Measurements from ENCODE around the gene KCNQ4. TPM values are rescaled to one million over a fixed set of nuclear protein-coding genes. Genes with fewer than 3 reads are reported as not detected.

KCNQ4 gene
- total RNA-seq, 1 experiment from 2014 or later: 1.4 TPM

GRCh38 chr1:40839943-40840335 lies 56.4 kb downstream of the KCNQ4 start:
- no CpG with 5 or more reads among the region's 5 CpGs for WGBS (ENCODE audit: extremely low coverage, insufficient read length, low lambda C conversion rate)
- Histone ChIP-seq H3K79me1 (ENCODE audit: insufficient read depth, low read depth, low read length, poor library complexity, severe bottlenecking) (no peaks in the 10 kb centered on the region), H3K4ac (ENCODE audit: low read depth, low read length) (no peak overlapping the region), H3K23me2 (ENCODE audit: insufficient read length, low read depth, low read length, poor library complexity, severe bottlenecking) (no peaks in the 10 kb centered on the region), H2BK20ac (ENCODE audit: low read depth, low read length, poor library complexity, severe bottlenecking) (no peak overlapping the region), H2BK12ac (ENCODE audit: insufficient read length, low read depth, low read length) (no peak overlapping the region), H3K18ac (ENCODE audit: insufficient read length, low read depth, low read length) (no peak overlapping the region), H3K79me2 (ENCODE audit: insufficient read depth, low read length) (no peaks in the 10 kb centered on the region), H3K4me2 (ENCODE audit: insufficient read depth, insufficient read length, low read length) (no peak overlapping the region), H3K27ac (ENCODE audit: insufficient read length, low read depth, low read length) (no peak overlapping the region), H2BK15ac (ENCODE audit: low read depth, low read length) (no peak overlapping the region), H2AFZ (ENCODE audit: low read length) (no peak overlapping the region), H3K56ac (ENCODE audit: insufficient read length, low read depth, low read length) (no peak overlapping the region), H3K23ac (ENCODE audit: insufficient read length, low read depth, low read length) (no peak overlapping the region), H3K14ac (ENCODE audit: insufficient read depth, low read length) (no peak overlapping the region), H3K27me3 (ENCODE audit: insufficient read depth, low read length) (no peaks in the 10 kb centered on the region), H3K4me1 (ENCODE audit: insufficient read depth, low read length) (no peaks in the 10 kb centered on the region), H4K91ac (ENCODE audit: insufficient read length, low read depth, low read length) (no peak overlapping the region), H2BK5ac (ENCODE audit: insufficient read length, low read length) (no peak overlapping the region), H3K9me3 (ENCODE audit: control insufficient read depth, low read depth, low read length) (no peaks in the 10 kb centered on the region), H2AK5ac (ENCODE audit: insufficient read length, low read length) (no peak overlapping the region), H2BK120ac (ENCODE audit: low read depth, low read length, poor library complexity, severe bottlenecking) (no peak overlapping the region), H4K5ac (ENCODE audit: insufficient read length, low read depth, low read length) (no peak overlapping the region), H3T11ph (ENCODE audit: low read length) (no peak overlapping the region), H4K20me1 (ENCODE audit: control insufficient read depth, insufficient read depth, insufficient read length) (no peaks in the 10 kb centered on the region), H4K8ac (replicated peaks; ENCODE audit: insufficient read length, low read depth, low read length) (no peak overlapping the region), H3K9ac (ENCODE audit: extremely low read depth, insufficient read length, low read length) (no peak overlapping the region)
- H3K36me3 Mint-ChIP-seq (ENCODE audit: insufficient read depth in 1 of 3, low read depth in 3 of 3): no peaks in the 10 kb centered on the region; a peak in 2 of 7 replicates
- no peak for TF ChIP-seq CTCF (conservative IDR thresholded peaks at IDR 0.05)
- DNase-seq: no peak
- H3K27ac Mint-ChIP-seq: no peak overlapping the region
- peaks cover 13% of the 10 kb centered on the region for H3K27me3 Mint-ChIP-seq (ENCODE audit: low read depth)
- peaks cover 4 to 5% of the 10 kb centered on the region in 2 experiments; a peak in 4 of 5 replicates for H3K9me3 Mint-ChIP-seq
- H3K4me3 Mint-ChIP-seq: no peak overlapping the region
- H3K4me1 Mint-ChIP-seq: peaks cover 4 to 8% of the 10 kb centered on the region in 2 experiments
